HG03571 (cell line): ENCODE data around the gene FGFBP2.

Experiments
- ATAC-seq: cut with Tn5 transposase; IDR thresholded peaks from one replicate; pipeline ENCODE4 v1.9.1; 2021; ENCODE audit not compliant: unreplicated experiment

The FGFBP2 gene

GRCh38 chr4:15968551-15969300 lies 5.8 kb upstream of the FGFBP2 start:
- no peak for ATAC-seq

DNA sequence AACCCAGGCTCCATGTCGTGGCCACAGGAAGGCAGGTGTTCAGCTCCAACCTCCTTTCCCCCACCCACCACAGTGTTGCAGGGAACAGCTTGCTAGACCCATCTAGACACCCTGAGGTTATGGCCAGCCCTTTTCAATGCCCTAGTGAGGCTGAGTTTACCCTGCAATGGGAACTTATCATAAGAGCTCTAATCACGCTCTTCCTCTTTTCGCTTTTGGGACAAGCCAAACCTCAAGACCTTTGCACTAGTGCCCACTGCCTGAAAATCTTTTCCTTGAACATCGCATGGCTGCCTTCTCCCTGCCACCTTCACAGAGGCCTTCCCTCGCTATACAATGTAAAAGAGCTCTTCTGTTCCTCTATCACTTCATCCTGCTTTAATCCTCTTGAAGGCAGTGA lies 2.4 kb upstream of the FGFBP2 start:
- ATAC-seq, result no peak

- no peak for ATAC-seq
These were observed 1.2 kb upstream of the FGFBP2 start for GRCh38 chr4:15964159-15964558.

- ATAC-seq, result no peak
These were observed 601 bp upstream of the FGFBP2 start for GRCh38 chr4:15963576-15963975.

DNA sequence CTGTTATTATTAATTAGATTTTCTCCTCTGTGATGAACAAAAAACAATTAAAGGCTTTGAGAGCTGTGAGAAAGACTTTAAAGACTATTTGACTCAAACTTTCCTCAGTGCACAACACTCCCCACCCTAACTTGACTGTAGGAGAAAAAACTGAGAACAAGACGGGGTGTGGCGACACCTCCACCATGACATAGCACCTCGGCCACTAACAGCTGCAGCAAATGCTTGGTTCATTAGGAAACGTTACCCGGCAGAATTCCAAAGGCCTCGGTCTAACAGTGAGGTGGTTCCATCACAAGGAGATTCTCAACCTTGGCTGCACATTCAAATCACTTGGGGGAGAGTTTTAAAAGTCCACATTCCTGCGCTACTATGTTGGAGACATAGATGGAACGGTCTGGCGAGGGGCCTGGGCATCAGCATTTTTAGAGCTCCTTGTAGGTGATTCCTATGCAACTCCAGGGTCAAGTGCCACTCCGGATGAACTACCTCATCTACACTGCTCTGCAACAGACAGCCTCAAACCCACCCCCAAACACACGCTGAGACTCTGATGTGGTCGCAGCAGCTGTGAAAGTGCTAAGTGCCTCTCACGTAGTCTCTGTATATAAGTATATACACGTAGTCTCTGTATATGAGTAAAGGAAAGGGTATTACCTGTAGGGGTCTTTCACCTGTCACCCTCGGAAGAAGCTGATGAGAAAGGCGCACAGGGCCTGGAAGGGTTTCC lies 1.0 kb downstream of the FGFBP2 start:
- no peak for ATAC-seq

DNA sequence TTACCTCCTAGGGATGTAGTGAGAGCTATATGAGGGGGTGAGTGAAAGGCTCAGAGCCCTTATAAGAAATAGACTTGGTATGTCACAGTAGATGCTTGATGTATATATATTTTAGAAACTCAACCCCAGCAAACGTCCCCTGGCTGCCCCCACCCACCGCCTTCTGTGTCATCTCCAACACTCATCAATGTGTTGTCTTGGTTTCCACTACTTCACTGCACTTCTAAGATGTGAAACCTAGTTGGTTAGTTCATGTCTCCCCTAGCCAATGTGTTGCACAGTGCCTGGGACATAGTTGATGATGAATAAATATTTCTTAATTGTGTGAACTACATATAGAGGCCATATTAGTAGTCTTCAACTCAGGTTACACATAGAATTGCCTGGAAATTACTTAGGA lies 4.4 kb downstream of the FGFBP2 start:
- ATAC-seq, result no peak

- ATAC-seq, result peak; percentile 83
These were observed 6.7 kb downstream of the FGFBP2 start for GRCh38 chr4:15956179-15956850.

GRCh38 chr4:15955670-15956069 lies 7.3 kb downstream of the FGFBP2 start:
- ATAC-seq, result no peak

DNA sequence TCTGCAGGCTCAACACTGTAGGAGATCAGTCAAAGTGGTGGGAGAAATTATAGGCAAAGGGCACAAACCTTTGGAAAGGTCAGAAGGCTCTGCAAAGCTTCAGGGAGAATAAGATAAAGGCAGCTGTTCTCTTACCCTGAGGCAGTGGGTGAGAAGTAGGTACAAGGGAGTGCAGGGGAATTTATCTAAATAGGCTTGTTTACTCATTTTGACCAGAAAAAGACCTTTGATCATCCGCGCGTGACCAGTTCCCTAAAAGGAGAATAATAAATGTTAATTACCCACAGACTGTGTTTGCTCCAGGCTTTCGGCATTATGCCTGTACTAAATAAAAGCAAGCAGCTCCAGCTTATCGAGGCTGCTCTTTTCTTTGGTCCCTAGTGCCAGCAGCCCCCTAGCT lies 9.3 kb downstream of the FGFBP2 start:
- ATAC-seq, result no peak

DNA sequence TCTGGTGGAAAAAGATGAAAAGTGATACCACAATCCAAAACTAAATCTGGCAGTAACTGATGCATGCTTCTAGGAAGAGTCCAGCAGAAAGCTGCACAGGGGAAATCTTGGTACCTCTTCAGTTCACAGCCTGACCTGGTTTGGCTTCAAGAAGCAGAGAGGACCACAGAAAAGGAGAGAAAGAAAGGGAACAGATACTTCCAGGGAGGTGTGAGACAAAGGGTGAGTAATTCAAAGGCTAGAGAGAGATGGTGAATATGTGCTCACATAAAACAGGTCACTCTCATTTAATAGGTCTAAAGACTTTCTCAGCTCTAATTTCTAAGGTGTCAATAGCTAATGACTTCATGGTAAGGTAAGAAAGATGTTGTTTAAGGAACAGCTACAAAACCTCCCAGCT lies 11.2 kb downstream of the FGFBP2 start:
- no peak for ATAC-seq

DNA sequence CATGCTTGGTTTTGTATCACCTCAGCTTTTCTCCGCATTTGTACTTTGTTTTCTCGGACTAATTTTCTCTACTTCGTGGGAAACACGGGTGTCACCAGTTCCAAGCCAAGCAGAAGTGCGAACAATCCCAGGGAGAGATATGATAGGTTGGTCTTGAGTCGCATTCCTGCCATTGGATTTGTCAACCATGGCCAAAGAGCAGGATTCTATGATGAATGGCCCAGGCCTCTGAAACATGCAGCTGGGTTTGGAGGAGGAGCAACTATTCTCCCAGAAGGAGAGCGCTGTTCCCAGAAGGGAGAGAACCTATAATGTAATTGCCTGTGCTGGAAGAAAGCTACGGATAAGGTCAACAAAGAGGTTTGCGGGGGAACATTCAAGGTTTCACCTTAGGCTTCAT lies 14.1 kb downstream of the FGFBP2 start:
- no peak for ATAC-seq

GRCh38 chr4:15947684-15948083 lies 15.3 kb downstream of the FGFBP2 start:
- ATAC-seq, result no peak

DNA sequence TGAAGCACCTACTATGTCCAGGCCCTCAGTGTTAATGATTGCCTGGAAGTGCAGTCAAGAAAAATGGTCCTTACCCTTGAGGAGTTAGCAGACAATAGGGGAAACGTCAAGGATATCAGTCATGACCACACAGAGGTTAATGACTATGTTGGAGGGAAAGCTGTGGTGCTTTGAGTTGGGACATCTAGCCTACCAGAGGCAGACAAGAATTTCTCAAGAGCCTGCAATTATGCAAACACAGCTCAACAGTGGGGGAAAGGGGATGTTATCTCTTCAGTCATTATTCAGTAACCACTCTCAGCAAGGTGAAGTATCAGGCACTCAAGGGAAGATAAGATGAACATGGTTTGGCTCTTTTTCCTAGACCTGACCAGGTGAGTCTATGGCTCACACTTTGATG lies 17.5 kb downstream of the FGFBP2 start:
- no peak for ATAC-seq

DNA sequence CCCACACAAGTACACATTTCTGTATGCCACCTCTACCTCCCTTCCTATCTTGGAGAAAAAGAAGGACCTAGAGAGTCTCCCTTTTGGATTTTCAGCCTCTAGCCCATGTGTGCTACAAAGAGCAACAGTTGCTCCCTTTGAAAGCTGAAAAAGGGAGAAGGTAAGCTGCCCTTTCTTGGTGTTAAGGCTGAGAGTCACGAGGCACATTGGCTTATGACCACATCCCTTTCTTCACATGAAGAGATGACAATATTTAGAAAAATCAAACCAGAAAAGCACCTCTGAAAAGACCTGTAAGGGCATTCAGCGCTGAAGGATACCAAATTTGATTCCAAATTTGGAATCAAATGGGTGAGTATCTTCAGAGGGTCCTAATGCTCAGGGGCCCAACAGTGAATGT lies 18.1 kb downstream of the FGFBP2 start:
- no peak for ATAC-seq

GRCh38 chr4:15942283-15942682 lies 20.7 kb downstream of the FGFBP2 start:
- ATAC-seq, result no peak

DNA sequence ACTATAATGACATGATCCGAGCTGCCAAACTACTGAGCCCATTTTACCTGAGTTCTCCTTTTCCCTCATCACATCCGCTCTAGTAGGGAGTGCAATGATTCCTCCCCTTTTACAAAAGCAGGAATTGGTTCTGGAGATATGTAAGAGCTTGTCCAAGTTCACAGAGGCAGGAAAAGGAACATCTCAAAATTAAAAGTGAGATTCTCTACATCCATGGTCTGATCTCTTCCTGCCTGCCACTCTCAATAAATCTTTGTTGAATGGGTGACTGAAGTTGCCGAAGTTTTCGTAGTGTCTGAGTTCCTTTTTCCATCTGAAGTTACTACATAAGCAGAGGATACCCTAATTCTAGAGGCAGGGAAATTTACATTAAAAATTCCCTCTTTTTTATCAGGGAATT lies 24.3 kb downstream of the FGFBP2 start, which contains the start of gene FGFBP1:
Gene FGFBP1, minus strand, starts transcription at position 101 of the 400 bp plus-strand sequence. CDS start 2,108 bp downstream, outside the sequence.
- no peak for ATAC-seq

DNA sequence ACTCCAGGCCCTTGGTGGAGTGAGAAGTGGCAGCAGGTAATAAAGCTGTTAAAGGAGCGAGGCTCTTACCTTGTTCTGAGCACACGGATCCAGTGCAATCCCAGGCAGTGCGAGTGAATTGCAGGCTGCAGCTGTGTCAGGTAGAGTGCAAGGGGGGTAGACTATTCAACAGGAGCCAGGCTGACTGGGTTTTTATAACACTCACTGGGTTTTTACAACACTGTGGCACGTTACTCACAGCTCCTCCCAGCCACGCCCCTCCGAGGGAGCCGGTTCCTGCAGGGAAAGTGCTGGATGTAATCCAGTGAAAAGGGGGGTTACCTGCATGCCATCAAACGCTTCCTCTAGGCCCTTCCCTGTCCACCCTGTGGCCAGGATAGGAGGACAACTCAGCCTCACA lies 24.8 kb downstream of the FGFBP2 start:
- no peak for ATAC-seq

DNA sequence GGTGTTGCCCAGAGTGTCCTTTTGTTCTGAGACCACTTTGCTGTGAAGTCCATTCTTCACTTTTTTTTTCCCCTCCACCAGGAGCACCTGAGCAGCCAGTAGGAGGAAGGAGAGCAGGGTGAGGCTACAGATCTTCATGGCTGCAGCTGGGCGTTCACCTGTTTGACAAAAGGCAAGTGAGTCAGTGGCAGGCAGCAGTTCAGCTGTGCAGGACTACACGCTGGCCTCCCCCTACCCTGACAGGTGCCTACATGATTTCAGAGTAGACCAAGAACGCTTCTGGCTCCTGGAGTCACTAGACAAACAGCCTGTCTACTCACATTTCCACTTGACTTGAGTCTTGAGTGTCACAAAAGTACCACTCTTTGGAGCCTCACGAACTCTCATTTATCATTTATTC lies 26.5 kb downstream of the FGFBP2 start:
- ATAC-seq, result no peak

DNA sequence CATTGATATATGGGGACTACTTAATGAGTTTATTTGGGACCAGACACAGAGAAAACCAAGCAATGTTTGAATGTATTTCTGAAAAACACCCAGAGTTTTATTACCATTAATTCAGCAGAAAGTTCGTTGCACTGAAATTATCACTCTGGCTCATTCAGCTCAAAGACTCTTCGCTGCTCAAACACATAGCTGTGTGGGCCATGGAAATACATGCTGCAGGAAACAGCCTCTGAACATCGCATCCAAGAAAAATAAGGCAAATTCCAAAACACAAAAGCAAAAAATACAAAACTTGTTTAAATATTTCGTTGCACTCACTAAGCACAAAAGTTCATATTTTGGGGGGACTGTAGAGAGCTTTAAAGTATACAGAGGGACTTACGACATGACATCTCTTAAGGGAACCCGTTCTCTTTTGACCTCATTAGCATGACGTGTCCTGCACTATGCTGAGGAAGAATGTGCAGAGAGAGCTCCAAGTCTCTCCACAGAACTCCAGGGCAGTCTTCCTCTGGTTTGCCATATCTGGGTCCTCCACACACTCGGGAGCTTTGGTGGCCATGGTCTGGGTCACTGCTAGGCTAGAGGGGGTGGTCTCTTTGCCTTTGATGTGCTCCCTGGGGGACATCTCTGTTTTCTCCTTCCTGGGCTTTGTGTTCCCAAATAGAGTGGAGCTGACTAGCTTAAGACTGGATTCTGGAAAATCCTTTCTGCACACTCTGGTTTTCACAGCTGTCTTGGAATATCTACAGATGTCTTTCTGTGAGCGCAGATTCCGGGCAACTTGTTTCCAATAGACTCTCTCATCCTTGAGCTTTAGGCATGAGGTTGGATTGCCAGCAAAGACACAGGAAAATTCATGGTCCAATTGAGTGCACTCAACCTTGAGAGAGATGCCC lies 27.2 kb downstream of the FGFBP2 start:
- no peak for ATAC-seq

GRCh38 chr4:15934259-15934658 lies 28.7 kb downstream of the FGFBP2 start:
- ATAC-seq, result no peak
